Purkinje cell (primary cell): Measurements from ENCODE around the gene FBLL1. TPM values are rescaled to one million over a fixed set of nuclear protein-coding genes. Genes with fewer than 3 reads are reported as not detected.

Source experiments
- polyA plus RNA-seq: library from polyadenylated mRNA; unstranded; fragments of >200 nt; fragmentation: Nextera tagmentation; gene quantifications from 2 replicates; pipeline ENCODE4 v1.2.1, GENCODE V29; 2014

The FBLL1 gene
- 7.6 and 8.4 TPM in 2 replicates for polyA plus RNA-seq

GRCh38 chr5:168528521-168529373 is at the start of gene FBLL1:
Gene FBLL1, plus strand, starts transcription at chr5:168529305. Its CDS starts 200 bp downstream, at chr5:168529505.

GRCh38 chr5:168486136-168486879 is 42.8 kb upstream of the FBLL1 start, which contains the start of gene RARS1:
Gene RARS1, plus strand, starts transcription at chr5:168486471. Its CDS starts 28 bp downstream, at chr5:168486499.

GRCh38 chr5:168578538-168579487 is 49.7 kb downstream of the FBLL1 start, which contains the start of gene PANK3:
Gene PANK3, minus strand, starts transcription at chr5:168579368. Its CDS starts 85 bp downstream, at chr5:168579283.

Other genes starting within 250 kb of the FBLL1 start
- 15.0 and 21.7 TPM in 2 replicates for gene WWC1, start 237.7 kb upstream of the FBLL1 start, polyA plus RNA-seq
- 59.3 and 61.2 TPM in 2 replicates for gene RARS1, start 42.8 kb upstream of the FBLL1 start, polyA plus RNA-seq
- 17.4 and 17.7 TPM in 2 replicates for gene PANK3, start 50.1 kb downstream of the FBLL1 start, polyA plus RNA-seq